ELR (cell line): ENCODE data around the gene STARD5.

ENCODE experiments used
- DNase-seq: peaks from one replicate; pipeline ENCODE4 v3.0.0-alpha.2; 2015; ENCODE audit warnings: low read depth

Gene STARD5

GRCh38 chr15:81293728-81294515, 30.0 kb downstream of the STARD5 start:
- no peak for DNase-seq

GRCh38 chr15:81292523-81293001, 31.4 kb downstream of the STARD5 start:
- DNase-seq, result no peak

- DNase-seq, result no peak
Measured at GRCh38 chr15:81291916-81292522, 31.9 kb downstream of the STARD5 start.

- no peak for DNase-seq
Measured at GRCh38 chr15:81289910-81290309, 34.0 kb downstream of the STARD5 start.

GRCh38 chr15:81288616-81289015, 35.3 kb downstream of the STARD5 start:
- DNase-seq, result no peak

GRCh38 chr15:81288040-81288439, 35.9 kb downstream of the STARD5 start:
- DNase-seq, result no peak

- no peak for DNase-seq
Measured at GRCh38 chr15:81286621-81287121, 37.3 kb downstream of the STARD5 start.

- no peak for DNase-seq
Measured at GRCh38 chr15:81285461-81285860, 38.5 kb downstream of the STARD5 start.

- no peak for DNase-seq
Measured at GRCh38 chr15:81284256-81285031, 39.5 kb downstream of the STARD5 start.

GRCh38 chr15:81282911-81283310, 41.0 kb downstream of the STARD5 start:
- DNase-seq, result no peak

- DNase-seq, result no peak
Measured at GRCh38 chr15:81282606-81282895, 41.4 kb downstream of the STARD5 start.

GRCh38 chr15:81281766-81282605, 42.0 kb downstream of the STARD5 start:
- DNase-seq, result no peak

GRCh38 chr15:81281456-81281735, 42.5 kb downstream of the STARD5 start:
- DNase-seq, result no peak

GRCh38 chr15:81280696-81281455, 43.1 kb downstream of the STARD5 start:
- DNase-seq, result no peak

GRCh38 chr15:81279621-81280485, 44.1 kb downstream of the STARD5 start:
- no peak for DNase-seq

- no peak for DNase-seq
Measured at GRCh38 chr15:81278306-81279029, 45.5 kb downstream of the STARD5 start.

GRCh38 chr15:81277851-81278250, 46.1 kb downstream of the STARD5 start:
- DNase-seq, result no peak

GRCh38 chr15:81276967-81277366, 47.0 kb downstream of the STARD5 start:
- no peak for DNase-seq

- DNase-seq, result no peak
Measured at GRCh38 chr15:81275711-81276392, 48.1 kb downstream of the STARD5 start.
